GM18907 (cell line): Measurements from ENCODE around the gene KLK15.

ENCODE experiments used
- ATAC-seq: cut with Tn5 transposase; IDR thresholded peaks from one replicate; pipeline ENCODE4 v1.9.1; 2021; ENCODE audit warnings: mild to moderate bottlenecking, moderate library complexity; ENCODE audit not compliant: unreplicated experiment

Gene KLK15

DNA sequence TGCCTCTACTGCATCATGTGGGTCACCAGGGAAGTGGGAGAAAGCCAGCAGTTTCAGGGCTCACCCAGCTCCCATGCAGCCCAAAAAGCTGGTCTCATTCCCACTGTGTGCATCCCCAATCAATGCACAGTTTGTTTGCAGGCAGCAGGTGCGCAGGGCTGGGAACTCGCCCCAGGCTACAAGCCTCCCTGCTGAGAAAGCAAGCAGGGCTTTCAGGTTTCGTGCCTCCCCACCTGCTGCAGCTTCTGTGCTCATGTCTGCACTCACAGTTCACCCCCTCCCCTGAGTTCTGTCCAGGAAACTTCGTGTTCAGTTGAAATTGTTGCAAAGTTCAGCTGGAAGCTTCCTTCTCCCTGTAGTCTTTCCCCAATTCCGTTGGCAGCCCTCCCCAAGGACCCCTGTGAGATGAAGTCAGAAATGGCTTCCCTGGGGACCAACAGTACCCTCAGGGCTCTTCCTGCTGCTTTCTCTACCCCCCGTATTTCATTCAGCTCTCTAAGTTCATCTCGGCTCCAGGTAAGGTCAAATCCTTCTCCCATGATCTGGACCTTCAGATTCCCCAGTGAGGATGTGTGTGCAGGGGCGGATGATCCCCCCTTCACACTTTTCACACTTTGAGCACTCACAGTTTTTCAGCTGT is 11.0 kb upstream of the KLK15 start:
- ATAC-seq, result no peak

DNA sequence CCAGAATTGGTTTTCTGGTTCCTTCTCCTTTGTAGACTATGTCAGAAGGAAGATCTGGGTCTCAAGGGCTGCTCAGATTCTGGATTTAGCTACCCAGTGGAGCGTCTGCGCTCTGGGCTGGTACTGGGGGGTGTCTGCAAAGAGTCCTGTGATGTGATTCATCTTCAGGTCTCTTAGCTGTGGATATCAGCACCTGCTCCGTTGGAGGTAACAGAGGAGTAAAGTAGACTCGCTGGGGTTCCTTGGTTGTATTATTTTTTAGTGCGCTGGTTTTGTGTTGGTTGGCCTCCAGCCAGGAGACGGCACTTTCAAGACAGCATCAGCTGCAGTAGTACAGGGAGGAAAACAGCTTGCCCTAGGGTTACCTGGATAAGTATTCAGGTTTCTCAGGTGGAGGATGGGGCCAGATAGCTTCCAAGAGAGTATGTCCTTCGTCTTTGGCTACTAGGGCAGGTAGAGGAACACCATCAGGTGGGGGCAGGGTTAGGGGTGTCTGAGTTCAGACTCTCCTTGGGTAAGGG is 10.4 kb upstream of the KLK15 start:
- ATAC-seq, result no peak

DNA sequence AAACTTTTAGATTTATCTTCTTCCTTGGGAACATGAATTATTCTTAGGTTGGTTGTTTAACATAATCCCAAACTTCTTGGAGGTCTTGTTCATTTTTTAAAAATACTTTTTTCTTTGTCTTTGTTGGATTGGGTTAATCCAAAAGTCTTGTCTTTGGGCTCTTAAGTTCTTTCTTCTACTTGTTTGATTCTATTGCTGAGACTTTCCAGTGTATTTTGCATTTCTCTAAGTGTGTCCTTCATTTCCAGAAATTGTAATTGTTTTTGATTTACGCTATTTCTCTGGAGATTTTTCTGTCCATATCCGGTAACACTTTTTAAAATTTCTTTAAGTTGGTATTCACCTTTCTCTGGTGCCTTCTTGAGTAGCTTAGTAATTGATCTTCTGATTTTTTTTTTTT is 9.8 kb upstream of the KLK15 start:
- ATAC-seq, result no peak

DNA sequence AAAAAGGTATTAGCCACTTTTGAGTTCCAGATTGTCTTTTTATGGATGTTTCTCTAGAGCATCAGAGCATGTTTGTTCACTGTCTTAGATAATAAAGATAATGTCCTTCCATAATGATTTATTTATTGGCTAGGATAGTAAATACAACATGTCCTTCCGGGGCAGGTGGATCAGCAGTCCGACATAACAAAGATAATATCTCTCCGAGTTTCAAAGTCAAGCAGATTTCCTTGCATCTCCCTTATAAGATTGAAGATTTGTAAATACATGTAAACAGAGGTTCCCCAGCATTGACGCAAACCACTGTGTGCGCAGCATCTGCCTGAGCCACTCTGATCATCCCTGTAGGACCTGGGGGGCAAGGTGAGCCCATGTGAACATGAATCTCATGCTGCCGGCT is 8.8 kb upstream of the KLK15 start:
- ATAC-seq, result no peak

DNA sequence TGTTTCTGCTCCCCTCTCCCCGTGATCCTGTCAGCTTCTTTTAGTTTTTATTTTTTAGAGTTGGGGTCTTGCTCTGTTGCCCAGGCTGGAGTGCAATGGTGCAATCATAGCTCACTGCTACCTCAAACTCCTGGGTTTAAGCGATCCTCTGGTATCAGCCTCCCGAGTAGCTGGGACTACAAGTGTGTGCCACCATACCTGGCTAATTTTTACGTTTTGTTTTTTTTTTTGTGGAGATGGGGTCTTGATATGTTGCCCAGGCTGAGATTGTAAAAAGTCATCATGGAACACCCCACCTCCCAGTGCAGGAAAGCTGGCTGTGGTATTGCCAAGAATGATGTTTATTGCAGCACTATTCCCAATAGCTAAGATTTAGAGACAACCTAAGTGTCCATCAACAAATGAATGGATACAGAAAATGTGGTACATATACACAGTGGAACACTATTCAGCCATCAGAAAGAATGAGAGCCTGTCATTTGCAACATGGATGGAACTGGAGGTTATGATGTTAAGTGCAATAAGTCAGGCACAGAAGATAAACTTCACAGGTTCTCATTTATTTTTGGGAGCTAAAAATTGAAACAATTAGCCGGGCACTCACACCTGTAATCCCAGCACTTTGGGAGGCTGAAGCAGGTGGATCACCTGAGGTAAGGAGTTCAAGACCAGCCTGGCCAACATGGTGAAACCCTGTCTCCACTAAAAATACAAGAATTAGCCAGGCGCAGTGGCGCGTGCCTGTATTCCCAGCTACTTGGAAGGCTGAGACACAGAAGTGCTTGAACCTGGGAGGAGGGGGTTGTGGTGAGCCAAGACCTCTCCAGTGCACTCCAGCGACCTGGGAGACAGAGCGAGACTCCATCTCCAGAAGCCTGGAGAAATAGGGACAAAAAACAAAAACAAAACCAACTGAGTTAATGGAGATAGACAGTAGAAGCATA is 6.6 kb upstream of the KLK15 start:
- no peak for ATAC-seq

DNA sequence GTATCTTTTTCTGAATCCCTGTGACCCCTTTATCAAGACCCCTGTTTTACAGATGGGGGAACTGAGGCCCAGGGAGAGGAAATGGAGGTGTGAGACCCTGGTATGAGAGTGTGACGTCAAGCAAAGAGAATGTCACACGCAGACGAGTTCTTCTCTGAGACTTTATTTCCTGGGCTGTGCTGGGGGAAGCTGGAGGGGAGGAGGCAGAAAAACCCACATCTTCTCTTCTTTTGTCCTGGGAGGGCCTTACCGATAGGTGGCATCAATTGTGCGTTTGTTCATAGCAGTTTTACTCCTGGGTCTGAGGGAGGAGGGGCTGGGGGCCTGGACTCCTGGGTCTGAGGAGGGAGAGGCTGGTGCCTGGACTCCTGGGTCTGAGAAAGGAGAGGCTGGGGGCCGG is 4.9 kb upstream of the KLK15 start:
- ATAC-seq, result no peak

DNA sequence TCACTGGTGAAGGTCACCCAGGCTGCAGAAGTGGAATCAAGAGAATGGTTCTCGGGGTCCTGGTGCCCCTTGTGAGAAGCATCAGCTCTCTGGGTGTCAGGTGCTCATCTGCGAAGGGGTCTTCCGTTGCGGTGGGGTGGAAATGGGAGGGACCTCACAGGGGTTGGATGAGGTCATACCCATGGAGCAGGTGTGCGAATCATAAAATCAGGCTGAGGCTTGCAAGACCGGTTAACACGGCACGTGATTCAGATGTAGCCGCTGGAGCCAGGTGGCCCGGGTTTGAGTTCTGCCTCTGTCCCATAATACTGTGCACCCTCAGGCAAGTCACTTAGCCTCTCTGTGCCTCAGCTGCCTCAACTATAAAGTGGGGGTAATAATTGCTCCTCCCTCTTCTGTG is 3.9 kb upstream of the KLK15 start:
- no peak for ATAC-seq

DNA sequence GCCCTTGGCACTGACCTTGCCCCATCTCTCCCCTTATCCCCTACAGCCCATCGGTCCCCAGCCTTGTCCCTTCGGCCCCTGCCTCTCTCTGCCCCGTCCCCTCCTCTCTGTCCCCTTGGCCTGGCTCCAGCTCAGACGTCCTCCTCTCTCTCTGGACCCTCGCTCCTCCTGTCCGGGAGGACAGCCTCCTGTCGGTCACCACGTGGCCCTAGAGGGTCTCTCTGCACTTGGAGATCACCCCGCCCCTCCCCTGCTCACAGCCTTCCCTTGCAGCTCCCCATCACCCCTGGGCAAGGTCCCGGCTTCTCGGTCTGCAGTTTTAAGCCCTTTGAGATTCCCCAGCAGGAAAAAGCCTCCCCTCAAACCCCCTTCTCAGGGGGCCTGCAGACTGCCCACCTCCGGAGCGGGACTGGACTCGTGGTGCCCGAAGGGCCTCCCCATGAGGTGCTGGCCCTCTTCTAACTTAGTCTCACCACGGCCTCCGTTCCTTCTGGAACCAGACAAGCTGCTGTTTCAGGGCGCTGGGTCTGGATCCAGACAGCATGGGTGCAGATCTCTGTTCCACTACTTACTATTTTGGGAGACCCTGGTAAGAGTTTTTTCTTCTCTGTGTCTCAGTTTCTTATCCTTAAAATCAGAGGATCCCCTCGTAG is 3.3 kb upstream of the KLK15 start:
- no peak for ATAC-seq

DNA sequence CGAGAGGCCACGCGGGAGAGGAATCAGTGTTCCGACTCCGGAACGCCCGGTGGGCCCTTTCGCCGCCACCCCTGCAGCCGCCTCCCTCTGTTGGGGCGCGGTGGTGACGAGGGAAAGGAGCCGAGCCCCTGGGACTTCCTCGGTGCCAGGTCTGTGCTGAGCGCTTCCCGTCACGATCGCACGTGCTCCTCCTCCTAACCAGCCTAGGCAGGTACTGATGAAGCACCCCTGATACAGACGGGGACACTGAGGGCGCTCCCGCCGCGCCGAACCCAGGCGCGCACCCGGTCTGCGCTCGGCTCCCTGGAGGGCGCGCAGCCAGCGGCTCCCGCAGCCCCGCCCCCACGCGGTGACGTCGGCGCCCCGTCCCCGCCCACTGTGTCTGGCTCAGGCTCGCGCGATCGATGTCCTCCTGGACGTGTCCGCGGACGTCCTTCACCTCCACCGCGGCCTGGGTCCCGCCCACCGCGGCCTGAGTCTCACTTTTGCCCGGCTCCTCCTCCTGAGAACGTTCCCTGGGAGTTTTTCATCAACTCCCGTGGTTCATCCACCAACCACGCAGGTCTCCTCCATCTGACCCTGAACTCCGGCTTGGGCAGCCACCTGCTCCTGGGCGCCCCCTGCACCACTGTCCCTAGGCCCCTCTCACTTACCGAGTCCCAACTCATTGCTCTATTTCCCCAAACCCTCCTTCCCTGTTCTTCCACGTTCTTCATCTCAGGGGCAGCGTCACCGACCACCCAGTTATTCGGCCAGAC is 2.6 kb upstream of the KLK15 start:
- peak; percentile 77 for ATAC-seq

DNA sequence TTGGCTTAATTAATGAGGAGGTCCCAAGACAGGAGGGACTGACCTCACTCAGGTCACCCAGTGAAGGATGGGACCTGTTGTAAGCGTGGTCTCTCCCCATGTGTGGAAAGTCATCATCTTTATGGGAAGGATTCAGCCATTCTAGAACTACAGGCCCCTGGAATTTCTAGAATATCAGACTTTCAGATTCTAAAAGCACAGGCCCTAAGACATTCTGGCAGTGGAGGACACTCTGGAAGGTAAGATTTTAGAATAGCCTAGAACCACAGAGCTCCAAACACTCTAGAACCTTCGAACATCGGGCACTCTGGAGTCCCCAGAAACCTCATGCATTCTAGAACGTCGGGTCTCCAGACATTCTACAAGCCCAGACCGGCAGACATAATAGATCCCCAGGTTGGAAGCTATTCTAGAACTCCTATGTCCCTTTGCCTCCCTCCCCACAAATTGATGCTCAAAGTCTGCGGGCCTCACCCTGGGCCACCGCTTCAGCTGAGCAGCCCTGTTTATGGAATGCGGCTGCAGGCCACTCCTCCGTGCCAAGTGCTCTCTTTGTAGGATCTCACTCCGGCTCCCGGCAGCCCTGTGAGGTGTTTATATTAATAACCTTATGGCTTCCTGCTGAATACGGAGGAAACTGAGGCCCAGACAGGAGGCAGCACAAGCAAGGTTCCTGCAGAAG is 1.9 kb upstream of the KLK15 start:
- ATAC-seq, result no peak

DNA sequence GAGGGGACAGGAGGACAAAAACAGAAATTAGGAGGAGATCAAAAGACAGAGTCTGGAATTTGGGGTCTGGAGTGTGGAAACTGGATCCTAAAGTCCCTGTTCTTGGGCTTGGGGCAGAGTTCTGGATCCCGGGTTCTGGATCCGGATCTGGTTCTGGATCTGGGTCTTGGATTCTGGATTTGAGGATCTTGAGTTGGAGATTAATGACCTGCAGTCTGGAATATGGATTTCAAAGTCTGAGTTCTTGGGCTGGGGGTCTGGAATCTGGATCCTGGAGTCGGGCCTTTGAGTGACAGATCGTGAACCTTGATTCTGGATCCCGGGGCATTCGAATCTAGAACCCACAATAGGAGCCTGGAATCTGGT is 411 bp upstream of the KLK15 start:
- no peak for ATAC-seq

DNA sequence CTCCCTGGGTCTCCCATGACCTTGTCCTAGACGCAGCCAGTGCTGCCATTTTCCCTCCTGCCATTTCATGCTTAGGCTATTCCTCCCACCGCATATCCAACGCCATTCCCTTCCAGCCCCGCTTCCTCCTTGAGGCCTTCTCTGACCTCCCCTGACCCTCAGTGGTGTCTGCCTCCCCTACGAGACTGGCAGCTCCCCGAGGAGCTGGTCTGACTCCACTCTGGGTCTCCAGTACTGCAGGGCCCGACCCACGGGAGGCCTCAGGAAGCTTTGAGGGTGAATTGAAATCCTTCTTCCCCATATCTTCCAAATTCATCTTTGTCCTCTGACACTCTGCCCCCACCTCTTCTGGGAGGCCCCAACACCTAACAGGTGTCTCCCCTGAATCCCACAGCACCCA is 708 bp downstream of the KLK15 start:
- ATAC-seq, result no peak

DNA sequence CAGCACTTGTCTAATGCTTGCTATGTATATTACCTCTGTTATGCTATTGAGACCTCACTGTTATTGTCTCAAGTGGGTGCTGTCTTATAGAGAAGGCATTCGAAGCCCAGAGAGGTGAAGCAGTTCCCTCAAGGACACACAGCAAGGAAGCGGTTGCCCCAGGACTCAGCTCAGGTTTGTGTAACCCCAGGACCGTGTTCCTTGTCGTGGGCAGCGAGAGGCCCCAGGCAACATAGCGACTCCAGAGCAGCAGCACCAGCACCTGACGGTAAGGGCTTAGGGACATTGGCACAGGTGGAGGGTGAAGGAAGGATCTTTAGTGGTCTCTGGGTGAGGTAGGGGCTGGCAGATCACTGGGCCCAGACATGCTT is 2.4 kb downstream of the KLK15 start:
- ATAC-seq, result no peak

DNA sequence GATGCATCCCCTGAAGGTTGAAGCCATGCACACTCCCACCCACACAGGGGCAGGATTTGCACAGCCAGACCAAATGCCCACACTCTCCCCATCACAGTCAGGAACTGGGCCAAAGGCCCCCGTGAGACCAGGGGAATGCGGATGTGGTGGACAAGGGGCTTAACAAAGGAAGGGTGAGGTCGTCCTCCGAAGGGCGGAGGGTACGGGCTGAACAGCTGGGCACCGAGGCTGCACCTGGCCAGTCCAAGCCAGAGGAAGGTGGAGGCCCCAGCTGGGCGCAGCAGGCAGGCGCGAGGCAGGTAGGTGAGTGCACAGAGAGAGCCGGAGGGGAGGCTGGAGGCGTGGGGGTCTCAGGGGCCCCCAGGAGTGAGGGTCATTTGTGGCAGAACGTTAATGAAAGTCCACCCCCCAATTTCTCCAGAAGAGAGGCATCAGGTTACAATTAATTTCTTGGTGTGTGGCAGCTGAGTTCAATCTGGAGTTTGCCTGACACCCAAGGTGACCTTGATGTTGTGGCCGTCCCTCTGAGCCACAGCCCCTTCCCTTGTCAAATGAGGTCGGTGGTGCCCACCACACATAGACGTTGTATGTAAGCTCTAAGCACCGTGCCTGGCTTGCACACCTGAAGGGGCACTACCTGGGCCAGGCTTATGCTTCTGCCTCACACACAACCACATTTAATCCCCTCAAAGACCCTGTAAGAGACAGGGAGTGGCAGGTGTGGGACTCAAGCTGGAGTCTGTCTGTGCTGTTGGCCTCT is 2.9 kb downstream of the KLK15 start:
- ATAC-seq, result no peak

DNA sequence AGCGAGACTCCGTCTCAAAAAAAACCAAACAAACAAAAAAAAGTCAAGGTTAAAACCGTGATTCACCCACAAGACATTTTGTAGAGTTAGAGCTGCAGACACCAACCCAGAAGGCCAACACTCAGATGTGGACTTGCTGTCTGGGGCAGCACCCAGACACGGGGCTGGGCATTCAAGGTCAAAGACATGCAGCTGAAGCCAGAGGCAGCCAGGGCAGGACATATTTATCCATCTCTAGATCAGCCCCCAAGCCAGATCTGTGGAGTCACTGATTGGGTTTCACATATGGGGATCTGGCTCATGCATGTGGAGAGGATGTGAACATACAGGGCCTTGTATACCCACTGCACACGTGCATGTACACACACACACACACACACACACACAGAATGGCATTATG is 3.6 kb downstream of the KLK15 start:
- no peak for ATAC-seq

DNA sequence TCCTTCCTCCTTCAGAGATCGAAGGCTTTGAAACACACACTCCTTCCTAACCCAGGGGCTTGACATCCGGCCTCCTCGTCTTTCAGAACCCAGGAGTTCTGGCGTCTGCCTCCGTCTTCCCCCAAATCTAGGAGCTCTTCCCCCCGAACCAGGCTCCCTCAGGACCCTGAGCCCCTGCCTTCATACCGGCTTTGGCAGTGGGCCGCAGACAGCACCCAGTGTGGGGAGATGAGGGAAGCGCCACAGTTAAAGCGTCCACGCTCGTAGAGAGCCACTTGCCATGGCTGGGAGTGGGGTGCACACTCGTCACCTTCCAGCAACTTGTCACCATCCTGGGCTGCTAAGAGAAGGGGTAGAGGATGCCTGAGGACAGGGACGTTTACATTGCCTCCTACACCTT is 5.9 kb downstream of the KLK15 start:
- no peak for ATAC-seq

DNA sequence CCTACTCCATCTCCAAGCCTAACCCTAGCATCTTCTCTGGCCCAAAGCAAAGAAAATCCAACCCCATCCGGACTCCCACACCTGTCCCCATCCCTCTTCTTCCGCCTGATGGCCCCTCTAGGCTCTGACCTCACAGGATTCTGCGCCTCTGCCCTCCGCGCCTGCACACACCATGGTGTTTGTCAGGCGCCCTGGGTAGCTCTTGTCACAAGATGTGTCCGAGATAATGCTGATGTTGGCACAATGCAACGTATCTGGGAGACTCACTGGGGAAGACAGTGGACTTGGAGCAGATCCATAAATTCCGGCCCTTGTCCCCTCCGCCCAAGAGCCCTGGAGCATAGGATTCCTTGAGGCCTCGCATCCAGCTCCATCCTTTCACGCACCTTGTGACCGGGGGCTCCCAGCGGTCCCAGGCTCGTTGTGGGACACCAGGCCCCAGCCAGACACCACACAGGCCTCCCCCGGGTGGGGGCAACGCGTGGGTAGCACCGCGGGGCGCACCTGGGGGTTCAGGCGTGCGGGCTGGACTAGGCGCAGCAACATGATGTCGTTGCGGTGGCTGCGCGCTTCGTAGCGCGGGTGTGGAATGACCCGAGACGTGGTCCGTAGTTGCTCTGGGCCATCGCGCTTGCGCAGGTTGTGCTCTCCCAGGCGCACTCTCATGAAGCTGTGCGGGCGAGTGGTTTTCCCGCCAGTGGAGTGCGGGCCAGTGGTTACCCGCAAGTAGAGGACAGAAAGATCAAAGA is 6.7 kb downstream of the KLK15 start:
- no peak for ATAC-seq

DNA sequence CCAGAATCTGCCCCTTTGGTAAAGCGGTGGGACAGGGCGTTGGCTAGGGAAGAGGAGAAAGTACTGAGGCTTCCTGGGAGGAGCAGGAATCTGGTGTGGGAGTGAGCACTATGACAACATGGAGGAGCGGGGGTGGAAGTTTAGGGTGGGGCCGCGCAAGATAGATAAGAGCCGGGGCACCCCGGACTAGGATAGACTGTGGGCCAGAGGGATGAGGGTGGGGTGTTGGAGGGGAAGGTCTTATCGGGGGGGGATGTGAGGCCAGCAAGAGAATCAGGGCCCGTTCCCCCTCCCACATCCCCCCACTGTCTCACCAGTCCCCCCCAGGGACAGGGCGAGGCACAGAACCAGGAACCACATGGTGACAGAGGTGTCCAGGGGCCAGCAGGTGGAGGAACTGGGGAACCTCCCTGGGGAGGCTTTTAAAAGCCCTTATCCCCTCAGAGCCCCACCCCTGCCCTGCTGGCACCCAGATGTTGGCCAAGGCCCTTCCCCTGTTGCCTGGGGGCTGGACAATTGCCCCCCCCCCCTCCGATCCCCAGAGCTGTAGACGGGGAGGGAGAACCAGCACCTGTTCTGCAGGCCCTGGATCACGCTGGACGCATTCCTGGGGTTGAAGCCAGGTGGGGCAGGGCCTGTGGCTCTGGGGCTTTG is 9.9 kb downstream of the KLK15 start, which contains the start of gene KLK1:
TSS of gene KLK1 (minus strand) at position 399 of the 654 bp plus-strand sequence. CDS start at position 360, 39 bp downstream.
- ATAC-seq, result no peak
